Upper lobe of left lung (tissue), 6 donors: ENCODE measurements around the gene TUFM. TPM values are rescaled to one million over a fixed set of nuclear protein-coding genes. Genes with fewer than 3 reads are reported as not detected.

Experiments
- ATAC-seq, 2 donors: fragments of 200-7000 bp; cut with Tn5 transposase; one replicate each; pipeline ENCODE4 v1.9.1; 2022; ENCODE audit warnings: mild to moderate bottlenecking in 2 of 2, moderate library complexity in 2 of 2; ENCODE audit not compliant: low FRiP score in 2 of 2
- DNase-seq, 2 donors: peaks; one replicate each; pipeline ENCODE4 v3.0.0-alpha.2; 2019 to 2020
- H3K27ac ChIP-seq, 4 donors: fragments of 200-600 bp; sonication (generic); one replicate each; pipeline ENCODE4 v1.5.1; 2016 to 2019
- H3K27me3 ChIP-seq, 4 donors: fragments of 200-600 bp; sonication (generic); one replicate each; pipeline ENCODE4 v1.5.1; 2017 to 2019
- H3K36me3 ChIP-seq, 4 donors: fragments of 200-600 bp; sonication (generic); one replicate each; pipeline ENCODE4 v1.5.1; 2016 to 2019
- H3K4me1 ChIP-seq, 4 donors: fragments of 200-600 bp; sonication (generic); one replicate each; pipeline ENCODE4 v1.5.1; 2018 to 2019
- H3K4me3 ChIP-seq, 4 donors: fragments of 200-600 bp; sonication (generic); one replicate each; pipeline ENCODE4 v1.5.1; 2017 to 2019; ENCODE audit warnings: mild to moderate bottlenecking in 2 of 4, moderate library complexity in 1 of 4
- H3K9me3 ChIP-seq, 4 donors: fragments of 200-600 bp; sonication (generic); one replicate each; pipeline ENCODE4 v1.5.1; 2018 to 2019
- EP300 ChIP-seq, 4 donors: sonication (generic); formaldehyde crosslinking; IDR thresholded peaks; one replicate each; pipeline ENCODE4 v1.5.1; 2017; ENCODE audit warnings: antibody characterized with exemption in 4 of 4, control low read depth in 2 of 4
- POLR2A ChIP-seq, 4 donors: fragments of 450-650 bp; IDR thresholded peaks; one replicate each; pipeline ENCODE4 v1.5.1; 2016 to 2017; ENCODE audit warnings: antibody characterized with exemption in 4 of 4, mild to moderate bottlenecking in 2 of 4
- POLR2AphosphoS5 ChIP-seq, 2 donors: sonication (generic); formaldehyde crosslinking; IDR thresholded peaks; one replicate each; pipeline ENCODE4 v1.5.1; 2017; ENCODE audit warnings: antibody characterized with exemption in 2 of 2
- WGBS, 2 donors: methylation state at CpG; one replicate each; pipeline ENCODE4 v1.1.5; 2017 to 2018; 5-methylcytosine and 5-hydroxymethylcytosine counted together
- total RNA-seq, 6 donors: library from RNA; depleted of rRNA in 4 of 6; stranded (reverse); fragments of >200 nt in 4 of 6; gene quantifications; one replicate each; pipeline versions ENCODE4 v1.1.0 to v1.2.1, GENCODE V29; 2016 to 2021
- TF ChIP-seq, protein P1 (sequence below), 6 experiments: fragments of 450-650 bp in 4 of 6; fragments of 200-600 bp in 2 of 6; sonication (generic) in 2 of 6; IDR thresholded peaks; one replicate each; pipeline ENCODE4 v1.5.1; 2016 to 2019; ENCODE audit warnings: antibody characterized with exemption in 6 of 6
- donor health status: DM: no; HTN: no; CAD: no; lungs with moderate emphysema.
- donor health status: DM: no; HTN: yes; CAD: no; lungs with severe emphysema.

The TUFM gene
- total RNA-seq, 6 donors from 2014 or later = 87.7 to 143 (median 118) TPM

GRCh38 chr16:28839004-28839639, 7.0 kb downstream of the TUFM start:
- H3K9me3 ChIP-seq = no peaks in the 10 kb centered on the region
- H3K27ac ChIP-seq = no peak overlapping the region
- 92 to 97% methylated on average over 14 of the region's 14 CpGs for WGBS, 2 donors
- H3K27me3 ChIP-seq = no peaks in the 10 kb centered on the region
- ATAC-seq (no peak), DNase-seq (no peak)
- no peak overlapping the region for H3K4me3 ChIP-seq
- H3K4me1 ChIP-seq = no peaks in the 10 kb centered on the region
- peaks cover 32 to 84% (median 68%) of the 10 kb centered on the region in 4 donors for H3K36me3 ChIP-seq
- TF ChIP-seq POLR2A (IDR thresholded peaks at IDR 0.05) = no peak
- TF ChIP-seq, protein P1, sequence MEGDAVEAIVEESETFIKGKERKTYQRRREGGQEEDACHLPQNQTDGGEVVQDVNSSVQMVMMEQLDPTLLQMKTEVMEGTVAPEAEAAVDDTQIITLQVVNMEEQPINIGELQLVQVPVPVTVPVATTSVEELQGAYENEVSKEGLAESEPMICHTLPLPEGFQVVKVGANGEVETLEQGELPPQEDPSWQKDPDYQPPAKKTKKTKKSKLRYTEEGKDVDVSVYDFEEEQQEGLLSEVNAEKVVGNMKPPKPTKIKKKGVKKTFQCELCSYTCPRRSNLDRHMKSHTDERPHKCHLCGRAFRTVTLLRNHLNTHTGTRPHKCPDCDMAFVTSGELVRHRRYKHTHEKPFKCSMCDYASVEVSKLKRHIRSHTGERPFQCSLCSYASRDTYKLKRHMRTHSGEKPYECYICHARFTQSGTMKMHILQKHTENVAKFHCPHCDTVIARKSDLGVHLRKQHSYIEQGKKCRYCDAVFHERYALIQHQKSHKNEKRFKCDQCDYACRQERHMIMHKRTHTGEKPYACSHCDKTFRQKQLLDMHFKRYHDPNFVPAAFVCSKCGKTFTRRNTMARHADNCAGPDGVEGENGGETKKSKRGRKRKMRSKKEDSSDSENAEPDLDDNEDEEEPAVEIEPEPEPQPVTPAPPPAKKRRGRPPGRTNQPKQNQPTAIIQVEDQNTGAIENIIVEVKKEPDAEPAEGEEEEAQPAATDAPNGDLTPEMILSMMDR (IDR thresholded peaks at IDR 0.05) = no peak
- no peak for TF ChIP-seq POLR2AphosphoS5 (IDR thresholded peaks at IDR 0.05)
- no peak for TF ChIP-seq EP300 (IDR thresholded peaks at IDR 0.05)

- peaks cover 36 to 84% (median 68%) of the 10 kb centered on the region in 4 donors for H3K36me3 ChIP-seq
- no peak for DNase-seq
- H3K27ac ChIP-seq = no peak overlapping the region
- no peak overlapping the region for H3K4me3 ChIP-seq
- 88 to 96% methylated on average over 1 of the region's 1 CpG for WGBS, 2 donors
- H3K9me3 ChIP-seq = no peaks in the 10 kb centered on the region
- TF ChIP-seq EP300 (IDR thresholded peaks at IDR 0.05) (no peak), POLR2A (IDR thresholded peaks at IDR 0.05) (no peak), POLR2AphosphoS5 (IDR thresholded peaks at IDR 0.05) (no peak)
- TF ChIP-seq, protein P1 (IDR thresholded peaks at IDR 0.05) = no peak
- no peaks in the 10 kb centered on the region for H3K4me1 ChIP-seq
- no peak for ATAC-seq
- no peaks in the 10 kb centered on the region for H3K27me3 ChIP-seq
Observed at GRCh38 chr16:28838558-28838918, 7.6 kb downstream of the TUFM start.

DNA sequence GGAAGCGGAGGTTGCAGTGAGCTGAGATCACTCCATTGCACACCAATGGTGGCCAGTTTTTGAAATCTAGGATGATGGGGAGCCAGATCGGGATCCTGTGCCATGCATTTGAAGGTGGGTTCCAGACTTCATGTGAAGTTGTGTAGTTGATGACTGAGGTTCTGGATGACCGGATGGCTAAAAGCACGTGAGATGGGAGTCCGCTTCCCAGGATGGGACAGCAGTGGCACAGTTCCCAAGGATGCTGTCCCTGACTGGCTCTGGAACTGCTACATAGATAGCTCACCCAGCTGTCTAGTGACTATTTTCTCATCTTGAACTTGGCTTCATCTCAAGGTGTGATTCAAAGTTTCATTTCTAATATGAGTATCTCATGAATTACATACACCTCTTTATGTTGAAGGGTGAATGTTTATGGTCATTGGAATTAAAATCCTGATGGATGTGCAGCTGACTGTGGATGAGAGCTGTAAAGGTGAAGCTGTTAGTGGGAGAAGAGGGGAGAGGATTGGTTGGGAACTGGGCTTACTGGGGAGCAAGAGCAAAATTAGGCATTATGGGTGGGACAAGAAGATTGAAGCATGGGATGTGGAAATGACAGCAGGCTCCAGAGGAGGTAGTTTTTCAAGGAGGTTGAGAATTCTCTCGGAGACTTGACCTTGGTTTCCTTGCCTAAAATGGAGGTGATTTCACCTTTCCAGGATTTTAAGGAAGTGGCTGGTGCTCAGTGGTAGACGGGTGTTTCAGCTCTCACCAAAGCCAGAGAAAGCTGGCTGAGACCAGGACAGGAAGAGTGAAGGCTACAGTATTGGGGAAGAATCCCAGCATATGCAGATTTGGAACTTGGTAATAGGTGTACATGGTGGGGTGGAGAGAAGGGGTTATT, 8.2 kb downstream of the TUFM start:
- Histone ChIP-seq H3K4me1 (no peaks in the 10 kb centered on the region), H3K27me3 (no peaks in the 10 kb centered on the region), H3K9me3 (no peaks in the 10 kb centered on the region), H3K27ac (no peak overlapping the region), H3K36me3 (peaks cover 36 to 84% (median 67%) of the 10 kb centered on the region in 4 donors), H3K4me3 (no peak overlapping the region)
- TF ChIP-seq, protein P1 (IDR thresholded peaks at IDR 0.05) = no peak
- TF ChIP-seq EP300 (IDR thresholded peaks at IDR 0.05) (no peak), POLR2AphosphoS5 (IDR thresholded peaks at IDR 0.05) (no peak), POLR2A (IDR thresholded peaks at IDR 0.05) (no peak)
- WGBS, 2 donors = 92 to 93% methylated on average over 7 of the region's 7 CpGs
- DNase-seq (no peak), ATAC-seq (no peak)

DNA sequence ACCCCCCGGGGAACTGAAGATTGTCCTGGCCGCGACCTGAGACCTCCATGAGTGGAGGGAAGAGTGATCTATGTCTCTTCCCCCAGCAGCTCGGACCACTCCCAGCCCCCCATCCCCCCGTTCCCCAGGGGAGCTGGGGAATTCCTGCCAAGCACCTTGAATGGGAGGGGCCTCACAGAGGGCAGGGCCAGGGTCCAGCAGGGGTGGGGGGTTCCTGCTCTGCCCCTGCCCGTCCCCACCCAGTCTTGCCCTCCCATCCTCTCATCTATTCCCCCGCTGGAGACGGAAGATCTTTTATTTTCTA, 9.4 kb downstream of the TUFM start:
- Histone ChIP-seq H3K9me3 (no peaks in the 10 kb centered on the region), H3K4me3 (no peak overlapping the region), H3K27me3 (no peaks in the 10 kb centered on the region), H3K27ac (no peak overlapping the region), H3K4me1 (no peaks in the 10 kb centered on the region), H3K36me3 (peaks cover 47 to 84% (median 67%) of the 10 kb centered on the region in 4 donors)
- DNase-seq (no peak), ATAC-seq (no peak)
- TF ChIP-seq, protein P1 (IDR thresholded peaks at IDR 0.05) = no peak
- TF ChIP-seq POLR2A (IDR thresholded peaks at IDR 0.05) (no peak), POLR2AphosphoS5 (IDR thresholded peaks at IDR 0.05) (no peak)
- 88 to 93% methylated on average over 8 of the region's 8 CpGs for WGBS, 2 donors
